ENCODE data around the gene ZNF512. TPM values are rescaled to one million over a fixed set of nuclear protein-coding genes. Genes with fewer than 3 reads are reported as not detected.

The ZNF512 gene
- total and polyA plus RNA-seq, 2 of the 13 experiments (the other 11 are each of a cell fraction or from before 2014, with no cell fraction given): 29.8 to 31.0 TPM

GRCh38 chr2:27663285-27664153 is 80.7 kb downstream of the ZNF512 start, which contains the start of the genes SLC4A1AP and SUPT7L (continued):
- peak; percentile 37; the same call in 1 of the 2 replicates for TF ChIP-seq ZBTB44 (CRISPR knock-in tag; IDR thresholded peaks at IDR 0.05)
- TF ChIP-seq ZNF234 (CRISPR knock-in tag; conservative IDR thresholded peaks at IDR 0.05): peak; percentile 91; the same call in 1 of the 2 replicates
- TF ChIP-seq SP5 (CRISPR knock-in tag; IDR thresholded peaks at IDR 0.05; ENCODE audit: borderline replicate concordance, low read depth): no peak
- TF ChIP-seq MIXL1 (CRISPR knock-in tag; IDR thresholded peaks at IDR 0.05): peak; percentile 92
- peak; percentile 34; the same call in 1 of the 2 replicates for TF ChIP-seq EED (CRISPR knock-in tag; IDR thresholded peaks at IDR 0.05)
- no peak for TF ChIP-seq ZNF468 (CRISPR knock-in tag; IDR thresholded peaks at IDR 0.05)
- peak; percentile 80 for TF ChIP-seq ISL2 (CRISPR knock-in tag; IDR thresholded peaks at IDR 0.05)
- peak; percentile 91; the same call in 1 of the 2 replicates for TF ChIP-seq SAP130 (CRISPR knock-in tag; IDR thresholded peaks at IDR 0.05; ENCODE audit: low read depth)
- TF ChIP-seq SP2 (CRISPR knock-in tag; IDR thresholded peaks at IDR 0.05): peak; percentile 54
- peak; percentile 79 for TF ChIP-seq ELF3 (CRISPR knock-in tag; IDR thresholded peaks at IDR 0.05)
- TF ChIP-seq MTA1 (CRISPR knock-in tag; IDR thresholded peaks at IDR 0.05; ENCODE audit: borderline replicate concordance): peak; percentile 55
- TF ChIP-seq JUN (CRISPR knock-in tag; IDR thresholded peaks at IDR 0.05): peak; percentile 82
- TF ChIP-seq, protein P1, sequence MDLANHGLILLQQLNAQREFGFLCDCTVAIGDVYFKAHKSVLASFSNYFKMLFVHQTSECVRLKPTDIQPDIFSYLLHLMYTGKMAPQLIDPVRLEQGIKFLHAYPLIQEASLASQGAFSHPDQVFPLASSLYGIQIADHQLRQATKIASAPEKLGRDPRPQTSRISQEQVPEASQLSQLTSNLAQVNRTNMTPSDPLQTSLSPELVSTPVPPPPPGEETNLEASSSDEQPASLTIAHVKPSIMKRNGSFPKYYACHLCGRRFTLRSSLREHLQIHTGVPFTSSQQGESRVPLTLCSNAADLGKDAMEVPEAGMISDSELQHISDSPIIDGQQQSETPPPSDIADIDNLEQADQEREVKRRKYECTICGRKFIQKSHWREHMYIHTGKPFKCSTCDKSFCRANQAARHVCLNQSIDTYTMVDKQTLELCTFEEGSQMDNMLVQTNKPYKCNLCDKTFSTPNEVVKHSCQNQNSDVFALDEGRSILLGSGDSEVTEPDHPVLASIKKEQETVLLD (CRISPR knock-in tag; IDR thresholded peaks at IDR 0.05; ENCODE audit: low read depth): no peak
- TF ChIP-seq, protein P2, sequence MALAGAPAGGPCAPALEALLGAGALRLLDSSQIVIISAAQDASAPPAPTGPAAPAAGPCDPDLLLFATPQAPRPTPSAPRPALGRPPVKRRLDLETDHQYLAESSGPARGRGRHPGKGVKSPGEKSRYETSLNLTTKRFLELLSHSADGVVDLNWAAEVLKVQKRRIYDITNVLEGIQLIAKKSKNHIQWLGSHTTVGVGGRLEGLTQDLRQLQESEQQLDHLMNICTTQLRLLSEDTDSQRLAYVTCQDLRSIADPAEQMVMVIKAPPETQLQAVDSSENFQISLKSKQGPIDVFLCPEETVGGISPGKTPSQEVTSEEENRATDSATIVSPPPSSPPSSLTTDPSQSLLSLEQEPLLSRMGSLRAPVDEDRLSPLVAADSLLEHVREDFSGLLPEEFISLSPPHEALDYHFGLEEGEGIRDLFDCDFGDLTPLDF (CRISPR knock-in tag; IDR thresholded peaks at IDR 0.05): peak; percentile 81
- no peak for TF ChIP-seq ZFP41 (CRISPR knock-in tag; IDR thresholded peaks at IDR 0.05; ENCODE audit: borderline replicate concordance)
- TF ChIP-seq MYC (CRISPR knock-in tag; IDR thresholded peaks at IDR 0.05; ENCODE audit: borderline replicate concordance): peak; percentile 67; the same call in 1 of the 2 replicates
- no peak for TF ChIP-seq ZNF510 (CRISPR knock-in tag; IDR thresholded peaks at IDR 0.05; ENCODE audit: low read depth)
- TF ChIP-seq GATAD2A (CRISPR knock-in tag; IDR thresholded peaks at IDR 0.05): peak; percentile 79
- TF ChIP-seq MAFG (CRISPR knock-in tag; IDR thresholded peaks at IDR 0.05): no peak
- no peak for TF ChIP-seq ZBTB8A (CRISPR knock-in tag; IDR thresholded peaks at IDR 0.05; ENCODE audit: borderline replicate concordance, low read depth)
- TF ChIP-seq TEAD3 (CRISPR knock-in tag; optimal IDR thresholded peaks at IDR 0.05; ENCODE audit: borderline replicate concordance): peak; percentile 73
- TF ChIP-seq ZNF451 (CRISPR knock-in tag; IDR thresholded peaks at IDR 0.05): no peak; the same call in 1 of the 2 replicates
- TF ChIP-seq, protein P3, sequence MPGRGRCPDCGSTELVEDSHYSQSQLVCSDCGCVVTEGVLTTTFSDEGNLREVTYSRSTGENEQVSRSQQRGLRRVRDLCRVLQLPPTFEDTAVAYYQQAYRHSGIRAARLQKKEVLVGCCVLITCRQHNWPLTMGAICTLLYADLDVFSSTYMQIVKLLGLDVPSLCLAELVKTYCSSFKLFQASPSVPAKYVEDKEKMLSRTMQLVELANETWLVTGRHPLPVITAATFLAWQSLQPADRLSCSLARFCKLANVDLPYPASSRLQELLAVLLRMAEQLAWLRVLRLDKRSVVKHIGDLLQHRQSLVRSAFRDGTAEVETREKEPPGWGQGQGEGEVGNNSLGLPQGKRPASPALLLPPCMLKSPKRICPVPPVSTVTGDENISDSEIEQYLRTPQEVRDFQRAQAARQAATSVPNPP (CRISPR knock-in tag; IDR thresholded peaks at IDR 0.05): peak; percentile 66
